NCI-H82 treated with DMSO at 0.1 percent for 48 hours (cell line): ENCODE results near the gene FBXO7.
"Not testable (repeated sequence)": the region's sequence is repeated elsewhere in the genome, so short reads cannot be mapped to it uniquely, and the experiment has no call there.

Experiments
- DNase-seq: peaks from one replicate; lab custom pipeline; 2025; ENCODE audit not compliant: unreplicated experiment; lab: John Stamatoyannopoulos, UW

FBXO7 gene

DNA sequence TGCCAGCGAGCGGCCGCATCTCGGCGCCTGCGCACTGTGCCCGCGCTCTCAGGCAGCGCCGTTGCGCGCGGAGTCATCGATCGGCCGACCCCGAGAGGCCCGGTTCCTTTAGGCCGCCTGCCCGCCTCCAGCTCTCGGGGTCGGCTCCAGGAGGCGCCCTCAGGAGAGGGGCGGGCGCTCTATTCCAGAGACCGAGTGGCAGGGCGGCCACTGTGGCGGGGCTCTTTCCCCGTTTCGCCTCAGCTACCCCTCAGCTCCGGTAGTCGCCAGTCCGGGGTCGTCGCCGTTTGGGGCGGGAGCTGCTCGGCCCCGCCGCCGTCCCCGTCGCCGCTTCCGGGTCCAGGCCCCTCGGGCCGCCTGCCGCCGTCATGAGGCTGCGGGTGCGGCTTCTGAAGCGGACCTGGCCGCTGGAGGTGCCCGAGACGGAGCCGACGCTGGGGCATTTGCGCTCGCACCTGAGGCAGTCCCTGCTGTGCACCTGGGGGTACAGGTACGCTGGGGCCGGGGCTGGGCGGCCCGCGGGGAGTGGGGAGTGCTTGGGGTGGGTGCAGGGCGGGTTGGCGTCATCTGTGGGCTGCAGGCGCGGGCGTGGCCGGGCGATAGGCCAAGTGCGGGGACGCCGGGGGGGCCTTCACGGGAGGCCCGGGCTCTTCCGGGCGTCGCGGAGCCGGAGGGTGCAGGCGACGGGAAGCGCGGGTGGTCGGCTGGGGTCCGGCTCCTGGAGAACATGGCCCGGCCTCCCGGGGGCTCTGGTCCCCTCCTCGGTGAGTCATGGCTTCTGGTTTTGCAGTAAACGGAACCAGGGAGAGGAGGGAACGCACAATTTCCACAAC is at the start of gene FBXO7:
Gene FBXO7 (plus strand): TSS at position 177 of the 833 bp plus-strand sequence. CDS start 192 bp downstream, at position 369.
- DNase-seq, result peak; percentile 62

DNA sequence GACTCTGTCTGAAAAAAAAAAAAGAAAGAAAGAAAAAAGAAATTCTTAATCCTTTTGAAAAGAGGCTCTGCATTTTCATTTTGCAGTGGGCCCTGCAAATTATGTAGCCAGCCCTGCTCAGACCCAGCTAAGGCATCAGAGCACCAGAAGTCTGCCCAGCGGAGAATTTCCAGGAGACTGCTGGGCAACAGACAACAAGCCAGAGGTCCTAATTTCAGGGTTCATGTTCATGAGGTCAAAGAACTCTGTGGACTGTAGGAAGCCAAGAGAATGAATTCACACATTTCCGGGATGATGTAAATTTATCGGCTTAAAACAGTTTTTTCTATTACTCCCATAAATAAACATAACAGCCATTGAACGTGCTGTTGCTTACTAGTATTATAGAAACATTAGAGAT is 47.7 kb upstream of the FBXO7 start:
- no peak for DNase-seq

DNA sequence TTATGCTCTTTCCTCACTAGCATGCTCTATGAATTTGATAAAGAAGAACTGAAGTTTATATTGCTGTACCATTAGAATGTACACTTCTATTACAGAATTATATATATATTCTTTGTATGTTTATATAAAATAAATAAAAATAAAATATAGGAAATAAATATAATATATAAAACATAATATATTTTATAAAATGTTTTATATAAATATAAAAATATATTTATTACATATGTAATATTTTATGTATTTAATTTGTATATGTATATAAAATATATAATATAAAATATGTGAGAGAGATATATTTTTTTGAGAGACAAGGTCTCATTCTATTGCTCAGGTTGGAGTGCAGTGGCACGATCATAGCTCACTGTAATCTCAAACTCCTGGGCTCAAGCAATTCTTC is 44.3 kb upstream of the FBXO7 start:
- DNase-seq, result no peak

DNA sequence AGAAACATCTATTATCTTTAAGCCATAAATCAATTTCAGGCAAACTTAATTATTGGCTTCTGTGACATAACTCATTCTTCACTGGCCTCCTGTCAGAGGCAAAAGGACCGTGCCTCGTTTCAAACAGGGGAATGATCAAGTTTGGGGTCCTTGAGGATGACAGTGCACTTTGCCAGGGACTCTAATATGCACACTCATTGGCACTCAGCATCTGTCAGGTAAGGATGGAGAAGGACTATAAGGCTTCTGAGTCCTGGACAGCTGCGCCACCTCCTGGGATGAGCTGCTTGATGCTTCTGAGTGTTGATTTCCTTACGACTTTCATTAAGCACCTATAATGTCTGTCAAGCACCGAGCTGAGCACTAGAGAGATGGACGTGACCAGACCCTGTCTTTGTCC is 30.5 kb upstream of the FBXO7 start:
- no peak for DNase-seq

DNA sequence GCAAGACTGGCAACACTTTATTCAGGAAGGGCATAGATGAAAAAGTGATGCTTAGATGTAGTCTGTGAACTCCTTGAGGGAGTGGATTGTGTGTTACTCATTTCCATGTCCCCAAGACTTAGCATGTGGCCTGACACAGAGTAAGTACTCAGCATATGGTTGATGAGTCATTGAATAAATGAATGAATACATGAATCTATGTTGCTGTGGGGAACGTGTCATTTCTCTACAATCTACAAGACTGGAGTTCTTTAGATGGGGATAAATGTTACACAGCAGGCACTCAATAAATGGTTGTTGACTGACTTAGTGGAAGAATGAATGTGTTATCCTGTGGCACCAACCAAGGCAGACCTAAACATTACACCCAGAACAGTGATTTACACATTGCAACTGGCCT is 28.3 kb upstream of the FBXO7 start:
- DNase-seq, result no peak

DNA sequence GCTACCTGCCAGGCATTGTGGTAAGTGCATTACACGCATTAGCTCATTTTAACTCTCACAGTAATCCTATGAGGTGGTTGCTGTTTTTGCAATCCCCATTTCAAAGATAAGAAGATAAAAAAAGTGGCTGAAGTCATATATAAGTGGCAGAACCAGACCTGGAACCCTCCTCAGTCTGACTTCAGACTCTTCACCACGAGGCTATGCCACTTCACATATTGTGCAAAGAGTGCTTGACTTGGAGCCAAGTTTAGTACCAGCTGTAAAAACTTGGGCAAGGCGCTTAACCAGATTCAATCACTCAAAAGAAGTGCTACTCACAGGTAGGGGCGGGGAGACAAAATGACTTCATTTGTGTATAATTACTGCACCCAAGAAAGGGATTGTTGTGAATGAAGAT is 25.6 kb upstream of the FBXO7 start:
- no peak for DNase-seq

DNA sequence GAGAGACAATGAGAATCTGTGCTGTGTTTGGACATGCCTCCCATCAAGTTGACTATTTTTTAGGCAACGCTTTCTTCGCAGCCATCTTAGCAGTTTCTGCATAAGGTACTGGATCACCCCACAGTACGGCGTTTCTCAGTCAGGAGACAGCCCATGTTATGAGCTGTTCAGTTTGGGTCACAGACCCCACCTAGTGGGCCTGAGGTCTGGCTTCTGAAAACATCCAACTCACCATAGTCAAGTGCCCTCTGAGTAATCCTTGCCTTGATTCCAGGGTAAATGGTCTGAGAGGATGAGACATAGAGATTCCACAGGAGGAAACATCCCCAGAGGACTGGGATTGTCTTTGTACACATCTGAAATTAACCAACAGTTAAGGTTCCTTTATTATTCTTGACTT is 17.6 kb upstream of the FBXO7 start:
- no peak for DNase-seq

DNA sequence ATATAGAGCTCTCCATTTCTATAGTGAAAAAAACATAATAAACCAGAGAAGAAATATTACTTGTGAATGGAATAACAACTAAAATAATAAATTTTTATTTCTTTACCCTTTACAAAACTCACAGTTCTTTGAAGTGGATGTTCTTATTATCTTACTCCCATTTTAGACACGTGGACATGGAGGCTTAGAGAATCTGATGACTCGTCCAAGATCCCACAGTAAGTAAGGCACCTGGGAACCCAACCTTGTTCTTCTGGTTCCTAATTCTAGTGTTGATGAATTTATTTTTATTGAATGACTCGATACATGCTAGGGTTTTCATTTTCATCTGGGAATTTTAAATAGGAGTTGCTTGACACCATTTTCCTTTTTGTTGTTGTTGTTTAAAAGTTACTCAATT is 12.2 kb upstream of the FBXO7 start:
- no peak for DNase-seq

DNA sequence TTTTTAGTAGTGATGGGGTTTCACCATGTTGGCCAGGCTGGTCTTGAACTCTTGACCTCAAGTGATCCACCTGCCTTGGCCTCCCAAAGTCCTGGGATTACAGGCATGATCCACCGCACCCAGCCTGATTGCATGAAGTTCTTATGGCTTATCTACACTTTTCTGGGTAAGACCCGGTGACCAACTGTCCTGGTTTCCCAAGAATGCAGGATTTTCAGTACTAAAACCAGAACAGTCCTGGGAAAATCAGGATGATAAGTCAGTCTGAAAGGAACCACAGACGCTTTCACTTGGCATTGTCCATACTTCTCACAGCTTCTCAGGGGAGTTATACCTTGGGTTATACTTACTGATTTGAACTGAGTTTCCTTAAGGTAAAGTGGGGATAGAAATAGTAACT is 8.9 kb upstream of the FBXO7 start:
- no peak for DNase-seq

DNA sequence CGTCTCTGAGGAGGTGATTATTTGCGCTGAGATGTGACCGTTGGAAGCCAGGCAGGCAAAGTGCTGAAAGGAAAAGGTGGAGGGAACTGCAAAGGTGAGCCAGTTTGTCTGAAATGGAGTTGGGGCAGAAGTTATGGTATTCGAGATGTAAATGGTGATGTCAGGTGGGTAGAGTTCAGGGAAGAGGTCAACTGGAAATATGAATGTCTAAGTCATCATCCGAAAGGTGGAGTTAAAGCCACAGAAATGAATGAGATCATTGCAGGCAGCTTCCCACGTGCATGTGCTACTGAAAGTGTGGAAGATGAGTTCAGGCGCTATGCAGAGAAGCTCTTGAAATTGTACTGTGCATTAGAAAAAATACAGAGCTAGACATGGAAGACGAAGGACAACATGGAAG is 8.1 kb upstream of the FBXO7 start:
- no peak for DNase-seq

DNA sequence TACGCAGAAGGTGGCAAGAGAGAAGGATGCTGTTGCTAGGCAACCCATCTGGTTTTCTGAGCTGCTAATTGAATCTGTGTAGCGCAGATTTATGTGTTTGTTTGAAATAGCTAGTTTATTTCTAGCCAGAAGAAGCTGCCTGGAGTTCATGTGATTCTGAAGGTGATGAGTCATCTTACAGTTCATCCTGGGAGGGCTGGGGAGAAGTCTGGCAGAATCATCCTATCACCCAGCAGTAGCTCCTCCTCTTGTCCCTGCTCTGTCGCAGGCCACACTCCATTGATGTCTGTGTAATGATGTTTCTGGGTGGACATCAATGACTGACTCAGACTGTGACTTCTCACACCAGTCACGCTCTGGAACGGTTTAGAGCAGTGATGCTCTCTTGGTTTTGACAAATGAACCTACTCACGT is 4.8 kb upstream of the FBXO7 start:
- DNase-seq, result peak; percentile 58

DNA sequence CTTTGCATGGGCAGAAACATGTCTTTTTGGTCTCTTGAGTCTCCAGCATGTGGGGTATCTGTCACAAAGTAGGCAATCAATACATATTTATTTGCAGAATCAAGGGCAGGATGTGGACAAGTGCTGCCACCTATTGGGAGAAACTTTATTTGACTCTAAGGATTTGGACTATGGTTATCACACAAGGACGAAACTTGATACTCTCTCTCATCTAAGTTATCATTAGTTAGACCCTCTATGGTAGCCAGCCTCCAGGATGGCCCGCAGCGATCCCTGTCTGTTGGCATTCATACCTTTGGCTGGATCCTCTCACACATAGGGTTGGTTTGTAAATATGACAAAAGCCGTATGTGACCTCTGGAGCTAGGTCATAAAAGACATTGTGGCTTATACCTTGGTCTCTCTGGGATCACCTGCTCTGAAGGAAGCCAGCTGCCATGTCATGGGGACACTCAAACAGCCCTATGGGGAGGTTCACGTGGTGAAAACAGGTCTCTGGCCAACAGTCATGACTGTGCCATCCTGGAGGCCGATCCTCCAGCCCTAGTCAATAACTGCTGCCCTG is 1.1 kb upstream of the FBXO7 start:
- peak; percentile 36 for DNase-seq

DNA sequence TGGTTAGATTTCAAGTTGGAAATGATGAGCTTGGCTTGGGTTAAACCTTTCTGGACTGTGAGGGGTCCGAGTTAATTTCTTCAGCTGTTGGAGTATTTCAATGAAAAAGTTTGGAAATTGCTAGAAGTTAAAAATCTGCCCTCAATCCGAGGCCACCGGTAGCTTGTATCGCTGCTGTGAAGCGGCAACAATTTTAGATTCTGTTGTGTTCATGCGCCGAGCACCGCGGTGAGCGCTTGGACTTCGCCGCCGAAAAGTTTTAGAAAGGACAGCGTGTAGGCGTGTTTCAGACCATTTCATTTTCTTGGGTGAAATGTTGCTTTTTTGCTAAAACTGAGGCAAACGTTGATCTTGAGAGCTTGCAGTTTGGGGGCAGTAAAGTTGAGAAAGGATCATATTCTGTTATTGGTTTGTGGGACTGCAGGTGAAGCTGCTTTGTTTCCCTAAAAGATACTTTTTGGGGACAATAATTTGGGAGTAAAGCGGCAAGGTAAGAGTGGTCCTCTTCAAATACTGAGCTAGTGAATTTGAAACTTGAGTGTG is 928 bp downstream of the FBXO7 start:
- DNase-seq, result no peak

DNA sequence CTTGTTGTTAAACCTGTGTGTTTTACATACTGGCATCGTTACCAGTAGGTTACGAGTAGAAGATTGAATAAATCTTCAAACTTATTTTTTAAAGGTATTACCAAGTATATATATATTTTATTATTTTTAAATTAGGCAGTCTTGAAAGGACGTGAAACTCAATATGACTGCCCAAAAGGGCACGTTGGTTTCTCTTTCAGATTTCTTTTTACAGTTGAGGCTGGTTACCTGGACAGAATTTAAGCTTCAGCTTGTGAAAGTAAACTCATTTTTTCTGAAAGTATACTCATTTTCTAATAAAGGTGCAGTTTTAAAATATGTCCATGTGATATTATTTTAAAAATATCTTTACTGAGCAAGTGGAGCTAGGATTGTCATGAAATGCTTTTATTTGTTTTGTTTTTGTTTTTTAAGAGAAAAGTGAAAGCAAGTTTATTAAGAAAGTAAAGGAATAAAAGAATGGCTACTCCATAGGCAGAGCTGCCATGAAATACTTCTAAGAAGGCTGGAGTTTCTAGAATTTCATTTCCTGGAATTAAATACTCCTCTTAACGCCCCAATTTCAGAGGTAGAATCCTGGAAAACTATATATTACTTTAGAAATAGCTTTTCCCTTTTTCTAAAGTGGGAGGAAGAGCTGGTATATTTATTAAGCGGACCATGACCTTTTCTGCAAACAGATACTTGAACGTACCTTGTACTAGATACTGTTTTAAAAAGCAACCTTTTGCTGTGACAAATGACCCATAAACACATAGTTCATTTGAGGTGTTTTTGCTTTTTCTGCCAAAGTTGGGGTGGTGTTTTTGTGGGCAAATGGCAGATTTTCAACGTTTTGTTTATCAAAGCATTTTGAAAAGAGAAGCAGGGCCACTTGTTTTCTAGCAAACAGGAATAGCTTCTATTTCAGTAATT is 1.9 kb downstream of the FBXO7 start:
- DNase-seq, result no peak

DNA sequence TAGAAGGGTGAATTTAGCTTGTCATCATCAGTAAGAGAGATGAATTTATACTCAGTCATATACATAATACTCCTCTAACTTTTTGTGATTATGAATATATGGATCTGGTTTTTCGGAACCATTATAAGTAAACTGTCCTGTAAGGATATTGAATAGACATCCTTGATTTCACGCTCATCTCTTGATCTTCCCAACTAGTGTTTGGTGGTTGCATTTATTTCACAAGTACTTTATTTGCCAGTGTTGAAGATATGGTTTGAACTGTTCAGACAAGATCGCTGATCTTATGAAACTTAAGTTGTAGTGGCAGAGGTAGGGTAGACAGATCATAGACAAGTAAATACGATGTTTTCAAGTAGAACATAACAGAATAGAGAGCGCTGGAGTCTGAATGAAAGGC is 3.0 kb downstream of the FBXO7 start:
- DNase-seq, result no peak

DNA sequence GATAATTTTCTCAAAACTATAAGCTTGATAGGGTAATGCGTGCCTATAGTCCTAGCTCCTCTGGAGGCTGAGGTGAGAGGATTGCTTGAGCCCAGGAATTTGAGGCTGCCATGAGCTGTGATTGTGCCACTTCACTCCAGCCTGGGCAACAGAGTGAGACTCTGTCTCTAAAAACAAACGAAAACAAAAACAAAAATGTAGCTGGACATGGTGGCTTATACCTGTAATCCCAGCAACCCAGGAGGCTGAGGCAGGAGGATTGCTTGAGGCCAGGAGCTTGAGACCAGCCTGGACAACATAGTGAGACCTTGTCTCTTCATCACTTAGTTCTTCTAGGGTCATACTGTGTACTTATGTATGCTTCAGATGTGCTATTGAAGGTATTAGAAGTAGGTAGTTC is 3.9 kb downstream of the FBXO7 start:
- not testable (repeated sequence) for DNase-seq

DNA sequence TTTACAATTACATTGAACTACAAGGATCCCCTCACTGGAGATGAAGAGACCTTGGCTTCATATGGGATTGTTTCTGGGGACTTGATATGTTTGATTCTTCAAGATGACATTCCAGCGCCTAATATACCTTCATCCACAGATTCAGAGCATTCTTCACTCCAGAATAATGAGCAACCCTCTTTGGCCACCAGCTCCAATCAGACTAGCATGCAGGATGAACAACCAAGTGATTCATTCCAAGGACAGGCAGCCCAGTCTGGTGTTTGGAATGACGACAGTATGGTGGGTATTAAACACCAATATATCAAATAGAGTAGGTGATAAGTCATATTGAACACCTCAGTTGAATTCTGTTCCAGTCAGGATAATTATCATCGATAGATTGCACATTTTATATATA is 4.4 kb downstream of the FBXO7 start:
- DNase-seq, result no peak

DNA sequence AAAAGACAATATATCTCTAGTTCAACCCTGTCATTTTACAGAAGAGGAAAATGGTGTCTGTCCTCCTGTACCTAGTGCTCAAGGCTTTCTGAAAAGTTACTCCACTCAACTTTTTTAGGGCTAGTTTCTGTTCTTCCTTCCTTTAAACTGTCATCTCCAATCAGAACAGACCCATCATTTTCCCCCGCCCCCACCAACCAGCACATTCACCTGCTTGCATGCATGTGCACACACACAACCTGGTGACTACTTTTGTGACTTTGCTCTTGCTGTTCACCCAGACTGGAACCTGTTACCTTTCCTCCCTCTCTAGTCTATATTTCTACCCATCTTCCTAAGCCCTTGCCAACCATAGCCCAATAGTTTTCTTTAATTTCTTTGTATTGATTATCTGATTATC is 5.6 kb downstream of the FBXO7 start:
- DNase-seq, result no peak

DNA sequence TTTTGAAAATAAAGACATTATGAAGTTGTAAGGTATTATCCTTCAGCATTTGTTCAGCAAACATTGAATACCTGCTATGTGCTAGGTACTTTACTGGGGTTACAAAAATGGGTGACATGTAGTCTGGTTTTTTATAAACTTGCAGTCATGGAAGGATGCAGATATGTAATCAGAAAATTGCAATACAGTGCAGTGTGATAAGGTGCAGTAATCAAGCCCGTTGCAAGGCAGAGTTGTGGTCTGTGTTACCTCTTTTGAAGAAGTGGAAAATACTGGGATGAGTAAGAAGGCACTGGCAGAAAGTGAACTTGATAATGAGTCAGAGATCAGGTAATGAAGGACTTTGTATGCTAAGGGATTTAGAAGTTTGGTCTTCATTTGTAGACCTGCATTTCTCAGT is 8.1 kb downstream of the FBXO7 start:
- no peak for DNase-seq

DNA sequence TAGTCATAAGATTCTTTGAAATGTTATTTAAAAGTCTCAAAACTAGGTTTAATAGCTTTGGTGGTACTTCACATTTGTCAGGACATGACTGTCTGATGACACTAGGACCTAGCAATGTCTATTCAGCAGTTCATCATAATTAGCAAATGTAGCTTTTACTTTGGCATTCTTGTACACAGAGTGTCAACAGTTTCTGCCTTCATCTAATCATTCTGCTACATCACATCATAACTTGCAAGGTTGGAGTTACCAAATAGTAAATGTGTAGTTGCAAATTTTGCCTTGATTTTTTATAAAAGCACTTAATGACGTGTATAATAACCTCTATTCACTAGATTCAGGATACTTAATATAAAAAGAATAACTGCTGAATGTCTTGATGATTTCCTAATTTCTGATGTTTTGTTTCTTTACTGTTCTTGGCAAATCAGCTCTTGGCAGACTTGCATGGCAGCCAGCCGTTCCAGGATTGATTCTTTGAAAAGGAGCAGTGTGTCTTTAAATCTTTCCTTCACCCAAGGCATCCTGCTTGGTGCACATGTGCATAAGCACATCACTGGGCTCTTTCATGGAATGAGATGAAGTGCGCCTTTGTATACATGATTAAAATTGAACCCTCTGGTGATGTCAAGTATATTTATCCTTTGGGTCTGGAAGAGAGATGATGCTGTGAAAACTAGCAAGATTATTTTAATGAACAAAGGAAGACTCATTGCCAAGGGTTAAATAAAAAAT is 12.2 kb downstream of the FBXO7 start:
- DNase-seq, result no peak

DNA sequence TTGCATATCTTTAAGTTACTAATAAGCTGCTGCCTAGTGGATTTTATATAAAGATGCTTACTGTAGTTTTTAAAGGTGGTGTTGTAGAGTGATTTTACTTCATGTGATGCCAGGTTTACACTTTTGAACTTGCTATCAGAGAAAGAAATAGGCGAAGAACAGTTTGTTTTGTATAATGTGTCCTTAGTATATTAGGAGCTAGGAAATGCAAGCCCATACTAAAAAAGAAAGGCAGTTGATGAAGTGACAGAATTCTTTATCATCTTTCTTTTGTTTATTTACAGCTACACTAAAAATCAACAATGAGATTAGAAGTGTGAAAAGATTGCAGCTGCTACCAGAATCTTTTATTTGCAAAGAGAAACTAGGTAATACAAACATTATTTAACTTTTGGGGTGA is 12.8 kb downstream of the FBXO7 start:
- DNase-seq, result no peak
